GM18517 (cell line): ENCODE data around the gene CST3.
"Not testable (repeated sequence)": the region's sequence is repeated elsewhere in the genome, so short reads cannot be mapped to it uniquely, and the experiment has no call there.

Experiments used
- ATAC-seq: cut with Tn5 transposase; IDR thresholded peaks from one replicate; pipeline ENCODE4 v1.9.1; 2021; ENCODE audit warnings: mild to moderate bottlenecking, moderate library complexity; ENCODE audit not compliant: unreplicated experiment

Gene CST3

GRCh38 chr20:23644164-23644563 is 6.4 kb upstream of the CST3 start:
- ATAC-seq, result no peak

- ATAC-seq, result no peak
Measured at GRCh38 chr20:23643659-23644058, 5.9 kb upstream of the CST3 start.

- ATAC-seq, result no peak
Measured at GRCh38 chr20:23641936-23642751, 4.4 kb upstream of the CST3 start.

- ATAC-seq, result no peak
Measured at GRCh38 chr20:23640671-23641667, 3.2 kb upstream of the CST3 start.

- ATAC-seq, result no peak
Measured at GRCh38 chr20:23640018-23640601, 2.4 kb upstream of the CST3 start.

GRCh38 chr20:23639490-23639958 is 1.8 kb upstream of the CST3 start:
- no peak for ATAC-seq

GRCh38 chr20:23638309-23638708 is 554 bp upstream of the CST3 start:
- no peak for ATAC-seq

- no peak for ATAC-seq
Measured at GRCh38 chr20:23636908-23637281, 860 bp downstream of the CST3 start.

GRCh38 chr20:23636182-23636907 is 1.4 kb downstream of the CST3 start:
- no peak for ATAC-seq

- not testable (repeated sequence) for ATAC-seq
Measured at GRCh38 chr20:23635768-23636090, 2.0 kb downstream of the CST3 start.

- ATAC-seq, result no peak
Measured at GRCh38 chr20:23634985-23635767, 2.6 kb downstream of the CST3 start.

- no peak for ATAC-seq
Measured at GRCh38 chr20:23634044-23634801, 3.5 kb downstream of the CST3 start.

GRCh38 chr20:23632711-23633573 is 4.8 kb downstream of the CST3 start:
- no peak for ATAC-seq

- ATAC-seq, result no peak
Measured at GRCh38 chr20:23631981-23632710, 5.6 kb downstream of the CST3 start.

- no peak for ATAC-seq
Measured at GRCh38 chr20:23631226-23631822, 6.4 kb downstream of the CST3 start.

GRCh38 chr20:23630392-23630849 is 7.3 kb downstream of the CST3 start:
- ATAC-seq, result no peak
